HUDEP-2 (cell line): ENCODE results near the gene PXN.
"Not testable (repeated sequence)": the region's sequence is repeated elsewhere in the genome, so short reads cannot be mapped to it uniquely, and the experiment has no call there.

ENCODE experiments used
- DNase-seq, 76 experiments: peaks; one replicate each; lab custom pipeline; 2025; ENCODE audit not compliant: unreplicated experiment in 76 of 76; lab: John Stamatoyannopoulos, UW

PXN gene

DNA sequence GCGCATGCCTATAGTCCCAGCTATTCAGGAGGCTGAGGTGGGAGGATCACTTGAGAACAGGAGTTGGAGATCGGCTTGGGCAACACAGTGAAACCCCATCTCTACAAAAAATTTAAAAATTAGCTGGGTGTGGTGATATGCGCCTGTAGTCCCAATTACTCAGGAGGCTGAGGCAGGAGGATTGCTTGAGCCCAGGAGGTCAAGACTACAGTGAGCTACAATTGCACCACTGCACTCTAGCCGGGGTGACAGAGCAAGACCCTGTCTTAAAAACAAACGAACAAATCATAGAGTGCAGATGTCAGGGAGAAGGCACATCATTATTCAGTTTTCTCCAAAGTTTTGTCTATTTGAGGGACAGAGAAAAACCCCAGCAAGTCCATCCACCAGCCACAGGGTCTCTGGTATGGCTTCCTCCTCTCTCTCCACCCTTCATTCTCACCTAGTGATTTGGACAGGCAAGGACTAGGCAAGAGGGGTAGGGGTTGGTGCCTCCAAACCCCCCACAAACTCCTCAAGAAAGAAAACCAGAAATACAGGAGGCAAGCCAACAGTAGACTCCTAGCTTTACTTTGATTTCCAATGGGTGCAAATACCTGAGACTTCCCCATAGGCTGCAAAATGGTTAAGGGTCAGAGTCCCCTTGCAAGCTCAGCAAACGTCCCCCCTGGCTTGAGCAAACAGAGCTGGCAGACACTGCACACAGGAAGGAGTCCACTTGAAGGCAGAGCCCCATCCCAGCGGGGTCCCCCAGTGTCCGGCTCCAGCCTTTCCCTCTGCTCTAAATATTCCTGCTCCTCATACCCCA is 38.1 kb downstream of the PXN start:
- no peak for DNase-seq

DNA sequence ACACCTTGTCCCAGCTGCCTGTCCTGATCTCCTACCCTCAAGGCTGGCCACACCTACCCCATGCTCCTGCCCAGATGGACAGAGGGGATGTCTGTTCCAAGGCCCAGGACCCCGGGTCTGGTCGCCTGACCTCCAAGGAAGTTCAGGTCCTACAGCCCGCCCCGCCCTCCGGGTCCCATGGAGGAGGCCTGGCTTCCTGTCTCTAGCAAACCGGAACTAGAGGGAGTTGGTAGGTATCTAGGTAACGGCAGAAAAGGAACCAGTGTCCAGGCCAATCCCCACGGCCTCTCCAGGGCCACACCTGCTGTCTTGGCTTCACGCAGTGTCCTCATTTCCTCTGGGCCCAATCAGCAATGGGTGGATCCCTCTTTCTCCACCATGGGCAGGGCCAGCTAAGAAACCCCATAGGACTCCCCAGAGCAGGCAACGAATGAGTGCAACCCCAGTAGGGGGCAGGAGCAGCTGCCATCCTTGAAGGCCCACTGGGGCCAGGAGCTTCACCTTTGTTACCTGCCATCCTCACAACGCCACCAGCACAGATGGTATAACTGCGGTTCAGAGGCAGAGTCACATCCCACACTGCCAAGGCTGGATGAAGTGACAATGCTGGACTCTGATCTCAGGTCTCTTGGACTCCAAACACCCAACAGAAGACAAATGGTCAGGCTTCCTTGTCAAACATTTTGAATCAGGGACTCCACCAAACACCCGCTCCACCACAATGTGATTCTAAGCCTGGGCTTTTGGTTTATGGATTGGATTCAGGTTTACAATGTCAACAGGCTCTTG is 39.5 kb downstream of the PXN start:
- DNase-seq, result peak in 23 of 76 experiments; percentile 10 to 42 (median 24)

DNA sequence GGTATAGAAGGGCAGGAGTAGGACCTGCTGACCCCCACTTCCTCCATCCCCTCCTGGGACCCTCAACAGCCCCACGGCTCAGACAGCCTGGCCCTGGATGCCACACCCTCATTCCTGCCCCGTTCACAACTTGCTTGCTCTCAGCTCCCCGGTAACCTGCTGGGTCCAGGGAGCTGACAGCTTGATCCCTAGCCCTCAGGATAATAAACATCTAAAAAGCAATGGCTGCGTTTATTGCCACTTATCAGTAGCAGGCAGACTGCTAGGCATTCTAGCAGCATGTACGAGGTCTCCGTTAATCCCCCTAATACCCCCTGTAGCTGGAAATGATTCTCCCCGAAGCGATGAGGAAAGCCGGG is 40.4 kb downstream of the PXN start:
- DNase-seq, result no peak

DNA sequence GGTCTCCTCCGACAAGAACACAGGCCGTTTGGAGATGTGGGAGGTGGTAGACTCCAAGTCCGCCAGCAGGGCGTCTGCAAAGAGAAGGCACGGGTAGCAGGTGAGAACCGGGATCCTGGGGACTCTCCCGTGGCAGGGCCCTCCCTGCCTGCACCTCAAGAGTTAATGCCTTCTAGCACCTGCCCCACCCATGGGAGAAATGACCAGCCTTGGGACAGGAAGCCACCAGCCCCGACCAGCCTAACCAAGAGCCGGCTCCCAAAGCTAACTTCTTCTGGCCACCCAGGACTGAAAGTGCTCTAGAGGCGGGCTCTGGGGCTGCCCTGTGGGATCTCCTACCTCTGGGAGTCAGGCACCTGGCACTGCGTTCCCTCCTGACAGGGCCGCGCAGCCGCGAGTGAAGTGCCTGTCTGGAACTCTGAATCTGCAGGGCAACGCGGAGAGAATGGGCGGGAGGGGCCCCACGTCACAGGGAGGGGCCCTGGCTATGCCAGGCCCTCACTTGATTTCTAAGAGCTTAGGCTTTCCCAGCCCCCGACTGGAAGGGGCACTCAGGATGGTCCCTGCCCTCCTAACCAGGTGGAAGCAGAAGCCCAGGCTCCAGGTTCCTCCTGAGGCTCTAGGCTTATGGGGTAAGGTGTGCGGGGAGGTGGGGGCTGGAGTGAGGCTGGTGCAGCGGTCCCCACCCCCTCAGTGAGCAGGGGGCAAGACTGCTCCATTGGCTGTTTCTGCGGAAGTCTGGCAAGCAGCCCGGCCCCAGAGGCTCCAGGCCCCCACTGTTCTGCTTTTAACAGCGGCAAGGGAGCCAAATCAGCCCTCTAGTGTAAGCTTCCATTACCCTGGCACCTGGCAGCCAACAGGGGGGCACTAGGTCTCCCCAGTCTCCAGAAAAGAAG is 41.0 kb downstream of the PXN start:
- DNase-seq, result peak in 22 of 76 experiments; percentile 6 to 41 (median 18)

DNA sequence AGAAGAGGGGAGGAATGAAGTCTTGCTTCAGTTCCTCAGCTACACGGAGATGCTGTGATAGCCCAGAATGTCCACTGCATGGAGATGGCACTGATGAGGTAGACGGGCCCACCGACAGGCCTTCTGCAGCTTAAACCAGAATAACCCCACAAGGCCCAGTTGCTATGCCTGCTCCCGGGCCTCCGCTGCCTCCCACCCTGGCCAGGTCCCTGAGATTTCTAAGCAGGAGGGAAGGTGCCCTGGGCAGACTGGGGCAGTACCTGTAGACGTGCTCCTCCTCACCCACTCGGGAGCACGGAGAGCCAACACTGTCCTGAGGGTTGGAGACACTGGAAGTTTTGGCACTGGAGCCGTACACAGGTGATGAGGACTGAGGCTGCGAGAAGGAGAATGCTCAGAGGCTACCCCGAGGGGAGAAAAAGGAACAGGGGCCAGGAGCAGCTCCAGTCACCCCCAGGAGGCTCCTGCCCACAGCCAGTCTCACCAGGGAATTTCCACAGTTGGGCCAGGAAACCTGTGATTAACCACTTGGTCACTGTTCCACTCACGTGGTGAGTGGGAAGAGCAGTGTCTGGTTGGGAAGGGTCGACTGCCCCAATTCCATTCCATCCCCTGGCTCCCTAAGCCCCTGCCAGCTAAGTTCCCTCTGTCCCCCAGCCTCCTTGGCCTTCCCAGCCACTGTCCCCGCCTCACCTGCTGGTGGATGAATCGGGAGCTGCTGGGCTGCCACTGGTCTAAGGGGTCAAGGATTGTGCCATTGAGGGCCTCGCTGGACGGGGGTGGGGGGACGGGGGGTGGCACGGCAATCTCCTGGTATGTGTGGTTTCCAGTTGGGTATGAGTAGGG is 41.8 kb downstream of the PXN start:
- DNase-seq, result no peak

DNA sequence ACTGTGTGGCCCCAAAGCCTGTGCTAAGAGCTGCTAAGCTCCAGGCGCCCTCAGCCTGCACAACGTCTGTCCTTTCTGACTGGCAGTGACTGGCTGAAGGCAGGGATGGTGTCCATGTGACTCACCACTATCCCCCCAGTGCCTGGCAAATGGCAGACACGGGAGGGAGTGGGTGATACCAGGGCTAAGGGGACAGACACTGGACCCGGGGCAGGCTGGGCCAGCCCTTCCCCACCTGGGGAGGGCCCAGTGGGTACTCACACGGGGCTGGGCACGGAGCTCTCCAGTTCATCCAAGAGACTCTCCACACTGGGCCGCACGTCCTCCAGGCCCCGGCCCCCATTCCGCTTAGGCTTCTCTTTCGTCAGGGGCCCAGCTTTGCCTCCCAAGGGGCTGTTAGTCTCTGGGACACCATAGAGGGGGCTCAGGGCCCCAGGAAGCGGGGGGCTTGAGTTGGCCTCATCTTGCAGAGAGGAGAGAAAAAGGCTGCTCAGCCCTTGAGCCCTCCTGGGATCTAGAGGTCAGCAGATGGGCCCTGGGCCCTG is 43.2 kb downstream of the PXN start:
- DNase-seq, result no peak

DNA sequence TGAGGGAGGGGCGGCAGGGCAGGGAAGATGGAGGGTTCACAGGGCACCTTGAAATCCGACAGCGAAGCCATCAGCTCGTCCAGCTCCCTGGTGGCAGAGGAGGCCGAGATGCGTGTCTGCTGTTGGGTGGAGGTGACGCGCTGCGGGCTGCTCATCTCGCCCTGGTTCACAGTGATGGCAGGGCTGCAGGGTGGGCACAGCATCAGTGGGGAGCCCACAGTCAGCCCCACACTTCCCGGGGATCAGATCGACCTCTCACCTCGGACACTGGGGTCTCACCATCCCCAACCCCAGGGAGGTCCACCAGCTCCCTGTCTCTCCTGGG is 44.0 kb downstream of the PXN start:
- no peak for DNase-seq

DNA sequence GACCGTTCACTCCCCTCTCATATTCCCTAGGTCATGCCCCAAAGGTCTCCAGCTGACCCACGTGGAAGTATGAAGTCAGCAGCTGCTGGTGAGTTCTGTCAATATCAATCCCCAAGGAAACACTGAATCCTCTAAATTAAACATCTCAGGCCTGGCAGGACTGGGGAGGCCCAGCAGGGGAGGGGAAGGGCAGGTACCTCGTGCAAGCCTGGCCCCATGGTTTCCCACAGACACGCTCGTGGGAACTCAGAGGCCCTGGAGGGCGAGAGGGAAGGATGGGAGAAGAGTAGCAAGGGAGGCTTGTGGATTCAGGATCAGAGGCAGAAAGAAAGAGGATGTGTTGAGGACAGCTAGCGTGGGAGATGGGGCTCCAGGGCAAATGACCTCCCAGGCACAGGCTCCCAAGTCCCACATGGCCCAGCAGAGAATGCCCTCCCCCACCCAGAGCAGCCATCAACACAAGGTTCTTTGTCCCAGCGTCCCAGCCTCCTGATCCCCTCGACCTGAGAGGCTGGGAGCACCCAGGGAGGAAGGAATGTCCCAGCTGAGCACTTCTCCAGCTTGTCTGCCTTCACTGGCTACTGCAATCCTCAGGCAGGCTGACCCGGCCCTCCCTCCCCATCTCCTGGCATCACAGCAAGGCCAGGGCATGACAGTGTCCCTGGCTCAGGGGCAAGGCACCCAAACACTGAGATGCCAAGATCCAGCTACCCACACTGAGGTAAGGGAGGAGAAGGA is 44.5 kb downstream of the PXN start:
- DNase-seq, result no peak

DNA sequence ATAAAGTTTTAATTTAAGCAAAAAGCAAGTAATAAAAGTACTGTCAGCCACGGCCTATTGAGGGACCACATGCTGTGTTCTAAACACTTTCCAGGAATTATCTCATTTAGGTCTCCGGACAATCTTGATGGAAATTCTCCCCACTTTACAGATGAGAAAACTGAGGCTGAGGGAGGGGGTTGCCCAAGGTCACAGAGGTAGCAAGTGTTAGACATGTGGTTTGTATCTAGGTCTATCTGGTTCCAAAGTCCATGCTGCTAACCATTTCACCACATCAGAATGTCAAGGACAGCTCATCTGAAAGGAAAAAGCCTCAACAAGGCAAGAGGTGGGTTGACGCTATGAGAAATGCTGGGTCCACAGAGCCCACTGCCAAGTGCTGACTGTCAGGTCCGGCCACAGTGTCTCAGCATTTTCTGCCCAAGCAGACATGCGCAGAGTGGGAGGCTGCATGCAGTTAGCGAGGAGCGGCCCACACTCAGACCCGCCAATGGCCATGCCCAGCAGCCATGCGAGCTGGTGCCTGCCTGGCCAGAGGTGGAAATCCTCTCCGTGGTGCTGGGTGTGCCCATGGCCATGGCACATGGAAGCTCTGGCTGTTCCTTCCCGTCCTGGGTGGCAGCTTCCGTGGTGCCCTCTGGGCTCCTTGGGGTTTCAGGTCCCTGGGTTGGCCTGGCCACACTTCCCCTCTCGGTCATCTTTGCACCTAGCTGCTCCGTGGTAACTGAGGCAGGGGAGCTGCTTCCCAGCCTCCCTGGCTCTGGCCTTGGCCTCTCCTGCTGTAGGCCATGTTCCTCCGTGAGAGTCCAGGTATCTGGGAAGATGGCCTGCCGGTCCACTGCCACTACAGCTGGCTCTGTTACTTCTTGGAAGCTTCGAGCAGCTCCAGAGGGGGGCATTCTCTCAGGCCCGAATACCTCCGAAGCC is 46.6 kb downstream of the PXN start:
- DNase-seq, result no peak

DNA sequence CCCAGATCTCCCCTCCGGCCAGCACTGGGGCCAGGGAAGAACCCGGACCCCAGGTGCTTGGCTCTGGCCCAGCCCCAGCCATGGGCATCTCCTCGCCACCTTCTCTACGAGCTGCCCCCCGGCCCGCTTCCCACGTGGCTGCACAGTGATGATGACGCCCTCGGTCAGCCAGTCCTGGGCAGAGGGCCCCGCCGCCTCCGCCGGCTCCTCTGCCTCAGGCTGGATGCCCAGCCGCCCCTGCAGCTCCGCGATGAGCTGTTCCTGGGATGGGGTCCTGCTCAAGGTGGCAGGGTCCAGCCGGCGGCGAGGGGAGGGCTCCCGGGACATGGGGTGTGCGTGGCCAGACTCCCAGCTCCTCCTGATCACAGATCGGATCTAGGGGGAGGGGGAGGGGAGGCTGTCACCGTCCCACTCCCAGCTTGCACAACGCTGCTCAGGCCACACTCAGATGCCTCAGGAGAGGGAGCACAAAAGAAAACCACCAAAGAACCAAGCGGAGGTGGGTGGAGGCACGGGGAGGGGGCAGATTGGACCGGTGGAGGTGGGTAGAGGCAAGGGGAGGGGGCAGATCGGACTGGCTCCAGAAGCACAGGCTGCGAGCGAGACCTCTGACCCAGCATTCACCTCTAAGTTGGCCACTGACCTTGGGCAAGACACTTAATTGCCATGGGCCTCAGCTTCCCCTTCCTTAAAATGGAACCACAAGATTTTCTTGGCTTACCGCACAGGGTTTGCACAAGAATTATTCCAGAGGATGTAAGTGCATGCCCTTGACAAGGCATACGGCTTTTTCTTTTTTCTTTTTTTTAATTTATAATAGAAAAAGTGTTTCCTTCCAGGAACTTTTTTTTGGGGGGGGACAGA is 48.6 kb downstream of the PXN start:
- DNase-seq, result no peak

DNA sequence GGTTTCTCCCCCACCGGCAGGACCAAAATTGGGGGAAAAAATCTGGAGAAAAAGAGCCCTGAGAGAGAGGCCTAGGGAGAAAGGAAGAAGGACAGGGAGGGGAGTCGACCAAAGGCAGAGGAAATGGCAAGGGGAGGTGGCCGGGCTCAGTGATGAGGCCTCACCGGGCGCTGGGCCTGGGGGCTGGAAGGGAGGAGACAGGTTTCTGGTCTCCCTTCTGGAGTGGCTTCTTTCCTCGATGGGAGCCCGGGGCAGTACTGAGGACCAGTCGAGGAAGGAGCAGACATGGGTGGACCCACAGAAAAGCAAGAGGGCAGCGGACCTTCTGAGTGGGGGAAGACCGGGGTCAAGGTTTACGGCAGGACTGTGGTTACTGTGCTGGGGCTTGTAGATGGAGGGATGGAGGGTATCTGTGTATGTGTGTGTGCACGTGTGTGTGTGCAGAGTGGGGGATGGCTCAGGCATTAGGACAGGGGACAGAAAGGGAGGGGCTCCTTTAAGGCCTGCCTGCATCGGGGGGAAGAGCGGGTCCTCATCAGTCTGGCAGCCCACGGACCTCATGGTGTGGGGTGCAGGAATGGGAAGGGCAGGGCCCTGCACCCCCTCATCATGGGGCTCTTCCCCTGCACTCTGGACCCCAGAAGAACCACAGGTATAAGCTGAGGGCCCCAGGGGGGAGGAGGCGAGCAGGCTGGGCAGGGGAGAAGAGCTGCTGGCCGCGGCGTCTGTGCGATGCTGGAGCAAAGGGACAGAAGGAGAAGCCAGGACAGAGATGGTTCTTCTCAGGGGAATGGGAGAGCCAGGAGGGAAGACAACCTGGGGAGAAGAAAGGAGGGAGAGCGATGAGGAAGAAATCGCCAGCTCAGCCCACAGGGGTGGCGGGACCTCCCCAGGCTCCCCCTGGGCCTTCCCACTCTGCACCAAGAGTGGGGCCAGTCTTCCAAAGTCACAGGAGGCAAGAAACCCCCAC is 49.5 kb downstream of the PXN start:
- DNase-seq, result no peak

DNA sequence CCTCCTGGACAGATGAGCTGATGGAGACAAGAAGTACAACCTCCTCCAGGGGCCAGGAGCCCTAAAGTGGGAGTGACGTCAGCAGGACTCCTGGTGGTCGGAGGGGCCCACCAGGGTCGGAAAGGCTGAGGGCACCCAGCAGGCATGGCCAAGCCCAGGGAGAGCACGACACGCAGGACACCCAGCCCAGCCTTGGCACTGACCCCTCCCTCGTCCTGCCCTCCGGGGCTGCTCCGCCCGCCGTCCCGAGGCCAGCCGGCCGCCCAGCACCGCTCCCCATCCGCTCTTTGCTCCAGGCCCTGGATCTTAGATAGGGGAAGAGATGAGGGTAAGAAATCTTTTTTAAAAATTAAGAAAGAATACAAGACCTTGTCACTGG is 50.2 kb downstream of the PXN start:
- no peak for DNase-seq

DNA sequence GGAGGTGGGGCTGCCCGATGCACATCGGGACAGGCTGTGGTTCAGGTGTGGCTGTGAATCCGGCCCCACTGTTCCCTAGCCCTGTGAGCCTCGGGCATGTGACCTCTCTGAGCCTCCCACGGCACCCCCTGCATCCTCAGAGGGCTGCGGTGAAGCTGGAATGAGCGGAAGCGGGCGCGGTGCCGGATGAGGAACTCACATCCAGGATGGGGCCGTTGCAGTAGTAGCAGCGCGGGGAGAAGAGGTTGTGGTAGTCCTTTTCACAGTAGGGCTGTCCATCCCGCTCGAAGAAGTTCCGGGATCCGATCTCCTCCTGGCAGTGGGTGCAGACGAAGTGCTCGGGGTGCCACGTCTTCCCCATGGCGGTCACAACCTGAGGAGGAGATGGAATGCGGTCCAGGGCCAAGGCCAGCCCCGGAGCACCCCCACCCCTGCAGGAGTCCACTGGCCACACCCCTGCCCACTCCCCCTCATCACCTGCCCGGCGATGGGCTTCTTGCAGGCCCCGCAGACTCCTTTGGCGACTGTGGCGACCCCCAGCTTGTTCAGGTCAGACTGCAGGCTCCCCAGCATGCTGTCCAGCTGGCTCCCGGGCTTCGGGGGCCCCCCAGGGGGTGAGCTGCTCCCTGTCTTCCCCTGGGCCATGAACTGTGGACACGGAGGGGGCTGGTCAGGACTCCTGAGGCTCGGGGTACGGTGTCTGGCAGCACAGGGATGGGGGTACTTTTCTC is 50.7 kb downstream of the PXN start:
- DNase-seq, result no peak

DNA sequence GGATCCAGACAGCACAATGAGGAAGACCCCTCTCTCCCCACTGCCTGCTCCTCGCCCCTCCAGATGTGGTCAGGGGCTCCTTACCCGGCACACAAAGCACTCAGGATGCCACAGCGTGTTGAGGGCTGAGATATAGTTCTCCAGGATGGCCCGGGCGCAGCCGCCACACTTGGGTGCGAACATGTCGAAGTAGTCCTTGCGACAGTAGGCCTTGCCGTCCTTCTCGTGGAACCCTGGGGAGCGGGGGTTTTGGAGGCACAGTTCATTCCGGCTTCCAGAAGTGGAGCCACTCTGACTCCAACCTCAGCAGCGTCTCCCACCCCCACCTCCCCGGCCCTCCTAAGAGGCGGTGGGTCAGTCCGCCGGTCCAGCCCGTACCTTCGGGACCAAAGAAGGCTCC is 51.8 kb downstream of the PXN start:
- DNase-seq, result no peak

DNA sequence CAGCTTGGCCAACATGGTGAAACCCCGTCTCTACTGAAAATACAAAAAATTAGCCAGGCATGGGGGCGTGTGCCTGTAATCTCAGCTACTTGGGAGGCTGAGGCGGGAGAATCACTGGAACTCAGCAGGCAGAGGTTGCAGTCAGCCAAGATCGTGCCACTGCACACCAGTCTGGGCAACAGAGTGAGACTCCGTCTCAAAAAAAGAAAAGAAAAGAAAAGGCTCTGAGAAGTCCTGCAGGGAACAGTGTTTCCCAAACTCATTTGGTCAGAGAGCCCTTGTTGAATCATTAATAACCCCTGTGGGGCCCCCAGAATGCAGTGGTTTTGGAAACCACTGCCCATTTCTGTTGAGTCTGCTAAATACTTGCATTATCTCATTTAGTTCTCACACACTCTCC is 52.3 kb downstream of the PXN start:
- not testable (repeated sequence) for DNase-seq

DNA sequence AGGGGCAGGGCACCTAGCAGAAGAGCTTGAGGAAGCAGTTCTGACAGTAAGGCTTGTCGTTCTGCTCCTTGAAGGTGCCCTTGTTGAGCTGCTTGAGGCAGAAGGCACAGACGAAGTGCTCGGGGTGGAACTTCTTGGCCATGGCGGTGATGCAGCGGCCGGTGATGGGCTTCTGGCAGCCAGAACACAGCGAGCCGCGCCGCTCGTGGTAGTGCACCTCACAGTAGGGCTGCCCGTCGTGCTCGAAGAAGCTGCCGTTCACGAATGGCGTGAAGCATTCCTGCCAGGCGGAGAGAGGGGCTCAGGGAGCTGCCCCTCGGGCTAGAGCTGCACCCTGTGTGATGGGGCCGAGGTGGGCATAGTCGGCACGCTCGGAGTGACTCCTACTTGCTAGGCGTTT is 53.2 kb downstream of the PXN start:
- DNase-seq, result no peak
